NCI-H524 treated with DMSO at 0.1 percent for 48 hours (cell line): Measurements from ENCODE around the gene SLC12A7.

Experiments used
- DNase-seq: peaks from one replicate; lab custom pipeline; 2025; lab: John Stamatoyannopoulos, UW

SLC12A7 gene

DNA sequence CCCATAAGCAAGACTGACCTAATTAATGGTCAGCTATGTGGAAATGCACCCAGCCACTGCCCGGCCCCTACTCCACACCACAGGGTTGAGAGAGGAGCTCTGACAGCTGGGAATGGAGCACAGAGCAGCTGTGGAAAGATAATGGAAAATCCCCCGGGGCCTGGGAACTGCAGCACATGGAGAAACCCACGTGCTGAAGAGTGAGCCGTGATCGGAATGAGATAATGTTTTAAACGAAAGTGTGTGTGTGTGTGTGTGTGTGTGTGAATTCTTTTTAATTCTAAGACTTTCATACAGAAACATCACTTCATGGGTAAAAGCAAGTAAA is 13.1 kb upstream of the SLC12A7 start:
- peak; percentile 13 for DNase-seq

DNA sequence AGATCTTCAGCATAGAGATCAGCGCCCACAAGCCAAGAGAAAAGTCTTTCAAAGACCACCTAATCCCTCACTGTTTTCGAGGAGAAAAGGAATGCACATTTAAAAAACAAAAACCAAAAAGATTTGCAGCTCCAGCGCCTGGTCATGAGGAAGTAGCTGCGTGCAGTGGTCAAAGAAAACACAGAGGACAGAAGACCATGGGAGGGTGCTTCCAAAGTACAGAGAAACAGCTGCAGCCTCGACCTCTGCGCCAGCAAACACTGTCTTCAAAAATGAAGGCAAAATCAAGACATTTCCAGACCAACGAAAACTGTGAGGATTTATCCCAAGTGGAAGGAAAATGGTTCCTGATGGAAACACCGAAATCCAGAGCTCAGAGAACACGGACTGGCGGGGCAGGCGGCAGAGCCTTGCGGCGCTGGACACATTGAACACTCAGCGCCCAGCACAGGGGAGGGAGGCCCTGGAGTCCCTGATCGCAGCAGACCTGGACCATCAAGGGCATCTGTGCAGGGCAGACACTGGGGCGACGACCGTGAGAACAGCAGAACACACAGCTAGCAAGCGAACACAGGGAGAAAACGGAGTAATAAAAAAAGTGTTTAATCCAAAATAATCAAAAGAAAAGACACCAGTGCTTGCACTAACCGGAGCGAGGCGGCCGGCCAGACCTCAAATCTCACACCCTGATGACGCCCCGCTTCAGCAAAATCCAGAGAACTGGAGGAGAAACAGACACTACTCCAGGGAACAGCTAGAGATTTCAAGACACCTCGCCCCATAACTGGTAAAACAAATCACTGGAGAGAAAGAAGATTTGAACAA is 12.6 kb upstream of the SLC12A7 start:
- no peak for DNase-seq

DNA sequence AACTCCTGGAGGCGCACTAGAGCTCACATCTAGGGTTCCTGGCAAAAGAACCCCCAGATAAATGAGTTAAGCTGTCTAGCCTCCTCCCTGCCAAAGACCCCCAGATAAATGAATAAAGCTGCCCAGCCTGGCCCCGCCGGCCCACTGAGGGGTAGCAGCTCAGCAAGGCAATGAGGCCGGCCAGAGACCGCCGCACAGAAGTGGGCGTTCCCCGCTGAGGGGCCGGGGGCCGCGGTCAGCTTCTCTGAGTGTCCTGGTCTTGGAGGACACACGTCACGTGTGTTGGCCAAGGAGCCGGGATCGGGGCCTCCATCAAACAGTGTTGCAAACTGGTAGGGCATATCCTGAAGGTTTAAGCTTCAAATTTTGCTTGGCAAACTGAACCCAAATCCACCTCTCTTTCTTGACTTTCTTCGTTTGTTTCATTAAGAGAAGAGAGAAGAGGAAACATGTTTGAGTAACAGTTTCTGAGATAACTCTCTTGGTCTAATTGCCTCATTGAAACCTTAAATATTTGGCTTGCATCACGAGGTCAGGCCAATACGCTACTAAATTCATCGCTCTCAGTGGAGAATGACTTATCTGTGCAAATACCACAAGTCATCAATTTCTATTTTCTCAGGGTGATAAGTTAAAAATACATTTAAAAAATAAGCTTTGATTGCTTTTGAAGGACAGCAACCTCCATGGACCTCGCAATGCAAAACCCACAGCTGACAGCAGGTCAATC is 11.7 kb upstream of the SLC12A7 start:
- no peak for DNase-seq

DNA sequence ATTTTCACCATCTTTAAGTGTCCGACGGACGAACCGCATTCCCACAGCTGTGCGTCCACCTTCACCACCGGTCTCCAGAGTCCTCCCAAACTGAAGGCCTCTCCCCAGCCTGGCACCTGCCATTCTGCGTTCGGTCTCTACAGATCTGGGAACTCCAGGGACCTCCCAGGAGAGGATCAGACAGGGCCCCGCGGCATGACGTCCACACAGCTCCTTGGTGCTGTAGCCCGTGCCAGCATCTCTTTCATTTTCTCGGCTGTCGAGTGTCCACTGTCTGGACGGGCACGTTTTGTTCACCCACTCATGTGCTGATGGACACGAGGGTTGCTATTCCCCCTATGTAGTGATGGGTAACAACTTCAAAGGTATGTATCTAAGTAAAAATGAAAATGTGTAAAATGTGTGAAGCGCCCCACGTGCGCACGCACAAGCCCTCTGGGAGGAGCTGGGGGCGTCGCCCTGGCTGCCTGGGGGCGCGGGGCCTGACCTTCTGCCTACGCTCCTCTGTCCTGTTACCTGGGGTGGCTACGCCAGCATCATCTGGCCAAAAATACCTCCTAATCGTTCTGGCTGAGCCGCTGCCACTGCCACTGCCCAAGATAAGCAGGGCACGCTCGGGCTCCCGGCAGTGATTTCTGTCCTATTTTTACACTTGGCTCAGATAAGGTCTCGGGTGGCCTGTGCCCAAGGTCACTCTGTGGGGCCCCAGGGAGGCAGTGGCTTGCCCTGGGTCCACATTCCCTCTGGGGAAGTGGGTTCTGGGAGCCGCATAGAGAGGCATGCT is 10.8 kb upstream of the SLC12A7 start:
- DNase-seq, result no peak

DNA sequence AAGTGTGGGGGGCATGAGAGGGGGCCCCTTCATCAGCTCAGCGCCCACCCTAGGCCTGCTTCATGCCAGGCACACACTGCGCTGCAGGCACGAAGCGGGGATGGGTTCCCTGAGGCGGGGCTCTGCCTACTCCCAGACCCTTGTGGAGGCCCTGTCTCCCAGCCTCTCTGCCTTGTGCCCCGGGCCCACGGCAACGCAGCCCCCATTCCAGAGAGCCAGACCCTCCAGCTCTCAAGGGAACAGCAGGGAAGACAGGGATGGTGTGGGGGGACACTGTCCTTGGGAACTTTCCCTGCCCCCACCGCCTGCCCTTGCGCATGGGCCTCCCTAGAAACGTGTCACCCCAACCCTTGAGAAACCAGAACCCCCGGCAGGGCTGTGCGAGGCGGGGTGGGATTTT is 10.0 kb upstream of the SLC12A7 start:
- no peak for DNase-seq

DNA sequence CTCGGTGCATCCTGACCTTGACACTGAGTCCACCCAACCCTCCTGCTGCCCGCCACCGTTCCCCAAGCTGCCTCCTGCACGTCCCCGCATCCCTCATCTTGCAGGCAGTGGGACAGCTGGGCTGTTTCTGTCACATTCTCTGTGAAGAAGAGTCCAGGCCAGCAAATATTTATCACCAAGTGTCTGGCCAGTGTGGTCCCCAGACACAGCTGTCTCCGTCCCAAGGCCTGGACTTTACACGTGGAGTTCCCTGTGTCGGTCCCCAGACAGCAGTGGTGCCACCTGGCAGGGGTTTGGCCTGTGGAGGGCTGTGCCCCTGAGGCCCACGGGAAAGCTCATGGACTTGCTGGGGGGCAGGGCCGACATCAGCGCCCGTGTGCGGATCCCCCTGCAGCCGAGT is 9.2 kb upstream of the SLC12A7 start:
- DNase-seq, result no peak

- no peak for DNase-seq
Observed at GRCh38 chr5:1120236-1120999, 8.6 kb upstream of the SLC12A7 start.

- DNase-seq, result no peak
Observed at GRCh38 chr5:1119312-1119831, 7.5 kb upstream of the SLC12A7 start.

DNA sequence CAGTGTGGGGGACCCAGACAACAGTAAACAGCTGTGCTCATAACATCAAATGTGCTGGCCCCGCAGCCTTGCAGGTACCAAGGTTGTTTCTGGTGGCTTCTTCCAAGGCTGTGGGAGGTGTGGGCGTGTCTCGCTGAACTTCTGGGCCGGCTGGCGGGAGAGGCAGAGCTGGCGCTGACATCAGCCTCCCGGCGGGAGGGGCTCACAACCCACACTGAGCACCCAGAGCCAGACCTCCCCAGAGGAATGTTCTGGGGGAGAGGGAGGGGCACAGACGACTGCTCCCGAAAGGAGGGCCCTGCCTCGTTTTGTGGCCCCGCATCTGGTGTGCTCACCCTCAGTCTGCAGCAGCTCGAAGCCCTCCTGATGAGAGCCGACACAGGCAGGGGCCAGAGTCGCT is 6.9 kb upstream of the SLC12A7 start:
- no peak for DNase-seq

GRCh38 chr5:1118231-1118698 is 6.4 kb upstream of the SLC12A7 start:
- peak; percentile 19 for DNase-seq

DNA sequence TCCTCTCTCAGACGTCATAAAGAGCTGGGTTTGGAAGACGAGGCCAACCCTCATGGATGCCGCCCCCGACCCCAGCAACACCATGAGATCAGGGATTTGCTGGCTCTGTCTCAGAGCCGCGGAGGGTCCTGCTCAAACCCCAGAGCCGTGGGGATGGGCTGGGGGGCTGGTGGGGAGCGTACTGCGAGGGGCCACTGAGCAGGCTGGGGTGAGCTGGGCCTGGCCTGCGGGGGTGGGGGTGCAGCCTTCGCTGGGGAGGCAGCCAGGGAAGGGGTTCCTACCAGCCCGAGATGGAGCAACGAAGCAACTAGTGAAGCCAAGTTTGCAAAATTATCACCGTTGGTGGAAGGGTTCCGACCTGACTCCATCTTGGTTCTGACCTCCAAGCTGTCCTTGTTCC is 5.1 kb upstream of the SLC12A7 start:
- no peak for DNase-seq

DNA sequence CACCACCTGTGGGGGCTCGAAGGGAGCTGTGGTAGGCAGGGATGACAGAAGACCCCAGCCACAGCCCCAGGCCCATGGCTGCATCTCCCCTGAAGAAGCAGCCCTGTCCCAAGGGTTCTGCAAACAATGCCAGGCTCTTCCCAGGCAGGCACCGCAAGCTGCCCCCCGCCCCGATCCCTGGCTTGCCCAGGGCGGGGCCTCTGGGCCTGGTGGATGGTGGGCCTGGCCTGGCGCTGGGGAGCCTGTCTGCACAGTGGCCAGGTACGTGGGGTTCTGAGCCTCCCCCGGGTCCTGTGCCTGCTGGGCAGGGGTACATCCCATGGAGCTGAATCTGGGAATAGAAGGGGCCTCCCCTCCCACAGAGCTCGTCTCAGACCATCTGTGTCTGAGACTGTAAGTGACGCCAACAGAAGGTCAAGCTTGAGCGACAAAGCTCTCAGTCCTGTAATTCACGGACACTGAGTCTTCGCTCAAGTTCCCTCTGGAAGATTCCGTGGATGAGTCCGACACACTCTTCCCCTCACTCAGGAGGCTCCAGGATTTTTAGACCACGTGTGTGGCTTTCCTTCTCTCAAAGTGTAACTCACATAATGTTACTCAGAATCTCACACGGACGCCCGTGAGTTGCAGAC is 4.4 kb upstream of the SLC12A7 start:
- no peak for DNase-seq

GRCh38 chr5:1115123-1115815 is 3.4 kb upstream of the SLC12A7 start:
- DNase-seq, result no peak

DNA sequence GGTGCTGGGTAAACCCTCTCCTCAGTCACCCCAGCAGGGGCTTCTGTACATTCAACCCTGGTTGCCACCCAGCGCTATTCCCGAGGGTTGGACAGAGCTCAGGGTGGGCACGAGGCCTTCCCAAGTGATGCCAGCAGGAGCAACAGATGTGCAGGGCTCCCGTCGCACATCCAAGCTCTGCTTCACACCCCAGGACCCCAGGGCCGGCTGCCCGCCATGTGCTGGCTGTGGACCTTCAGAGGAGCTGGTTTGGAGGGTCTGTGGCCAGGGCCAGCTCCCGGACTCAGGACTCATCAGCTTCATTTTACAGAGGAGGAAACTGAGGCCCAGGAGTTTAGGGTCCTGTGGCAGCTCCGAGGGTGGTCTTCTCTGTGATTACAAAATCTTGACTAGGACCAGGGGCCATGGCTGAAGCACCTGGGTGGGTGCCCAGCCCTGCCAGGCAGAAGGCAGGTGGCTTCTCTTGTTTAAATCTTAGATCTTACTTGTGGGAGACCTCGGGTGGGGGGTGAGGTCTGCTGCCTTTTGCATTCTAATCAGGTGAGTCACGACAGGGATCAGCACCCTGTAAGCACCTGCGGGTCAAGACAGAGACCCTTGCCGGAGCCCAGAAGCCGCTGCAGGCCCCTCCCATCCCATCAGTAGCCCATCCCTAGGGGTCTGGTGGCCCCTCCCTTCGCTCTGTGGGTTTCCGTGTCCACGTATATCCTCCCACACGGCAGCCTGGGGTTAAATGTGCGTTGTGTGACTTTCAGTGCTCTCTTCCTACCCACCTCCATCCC is 2.1 kb upstream of the SLC12A7 start:
- no peak for DNase-seq

DNA sequence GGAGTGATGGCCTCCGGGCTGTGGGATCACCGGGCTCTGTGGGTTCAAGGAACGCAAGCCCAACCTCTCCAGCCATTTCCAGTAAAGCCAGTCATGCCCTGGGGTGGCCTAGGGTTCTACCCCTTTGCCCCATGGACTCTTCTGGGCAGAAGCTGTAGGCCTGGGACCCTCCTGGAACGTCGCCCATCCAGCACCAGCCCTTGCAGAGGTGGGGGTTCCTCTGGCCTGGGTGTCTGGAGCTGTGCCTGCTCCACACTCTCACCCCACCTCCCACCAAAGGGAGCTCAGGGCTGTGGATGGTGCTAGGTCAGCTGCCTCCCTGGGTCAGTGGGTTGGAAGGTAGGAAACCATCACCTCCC is 1.4 kb upstream of the SLC12A7 start:
- DNase-seq, result no peak

- DNase-seq, result no peak
Observed at GRCh38 chr5:1112596-1113331, 901 bp upstream of the SLC12A7 start.

DNA sequence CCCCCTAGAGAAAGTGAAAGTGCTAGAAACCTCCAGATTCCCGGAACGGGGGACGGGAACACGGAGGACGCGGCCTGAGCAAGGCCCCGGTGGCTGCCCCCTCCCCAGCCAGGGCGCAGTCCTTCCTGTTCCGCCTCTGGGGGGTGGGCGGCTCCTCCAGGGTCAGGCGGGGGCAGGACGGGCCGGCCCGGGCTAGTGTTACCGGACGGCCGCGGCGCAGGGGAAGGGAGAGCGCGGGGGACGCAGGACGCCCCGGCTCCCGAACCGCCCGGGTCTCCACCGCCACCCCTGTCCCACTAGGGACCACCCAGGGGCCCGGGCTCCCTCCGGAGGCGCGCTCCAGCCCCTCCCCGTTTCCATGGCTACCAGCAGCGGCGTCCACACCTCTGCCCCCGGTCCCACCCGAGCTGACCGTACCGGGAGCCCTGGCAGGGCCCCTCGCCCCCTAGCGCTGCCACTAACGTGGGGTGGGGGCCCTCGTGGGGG is 579 bp downstream of the SLC12A7 start:
- no peak for DNase-seq

GRCh38 chr5:1110307-1111240 is 1.3 kb downstream of the SLC12A7 start:
- no peak for DNase-seq
